Smooth muscle cell (in vitro differentiated cells): ENCODE data around the gene SELENOP. TPM values are rescaled to one million over a fixed set of nuclear protein-coding genes. Genes with fewer than 3 reads are reported as not detected.

Experiments
- DNase-seq: peaks from one replicate; lab custom pipeline; 2025; ENCODE audit not compliant: unreplicated experiment; lab: John Stamatoyannopoulos, UW
- H2AFZ ChIP-seq: fragments of 200-600 bp; sonication (generic); 2 replicates; pipeline ENCODE4 v1.6.0; 2016; ENCODE audit warnings: antibody characterized with exemption, low read depth, mild to moderate bottlenecking
- H3F3A ChIP-seq: fragments of 200-600 bp; sonication (generic); 2 replicates; pipeline ENCODE4 v1.6.0; 2017; ENCODE audit warnings: antibody characterized with exemption, low read depth
- H3K27ac ChIP-seq: fragments of 200-600 bp; sonication (generic); 2 replicates; pipeline ENCODE4 v1.5.1; 2016; ENCODE audit warnings: low read depth, mild to moderate bottlenecking
- H3K27me3 ChIP-seq: fragments of 200-600 bp; sonication (generic); 2 replicates; pipeline ENCODE4 v1.6.1; 2016; ENCODE audit warnings: low read depth, mild to moderate bottlenecking
- H3K36me3 ChIP-seq: fragments of 200-600 bp; sonication (generic); 2 replicates; pipeline ENCODE4 v1.5.1; 2016; ENCODE audit warnings: low read depth
- H3K4me1 ChIP-seq: fragments of 200-600 bp; sonication (generic); 2 replicates; pipeline ENCODE4 v1.5.1; 2016; ENCODE audit warnings: low read depth
- H3K4me2 ChIP-seq: fragments of 200-600 bp; sonication (generic); 2 replicates; pipeline ENCODE4 v1.6.0; 2016; ENCODE audit warnings: mild to moderate bottlenecking
- H3K4me3 ChIP-seq: fragments of 200-600 bp; sonication (generic); 2 replicates; pipeline ENCODE4 v1.5.1; 2016; ENCODE audit warnings: mild to moderate bottlenecking
- H3K79me2 ChIP-seq: fragments of 200-600 bp; sonication (generic); 2 replicates; pipeline ENCODE4 v1.6.0; 2016; ENCODE audit warnings: low read depth, mild to moderate bottlenecking
- H3K9ac ChIP-seq: fragments of 200-600 bp; sonication (generic); 2 replicates; pipeline ENCODE4 v1.6.0; 2016; ENCODE audit warnings: low read depth
- H3K9me3 ChIP-seq: fragments of 200-600 bp; sonication (generic); replicated peaks from 2 replicates; pipeline ENCODE4 v1.5.1; 2016; ENCODE audit warnings: low read depth
- H4K20me1 ChIP-seq: fragments of 200-600 bp; sonication (generic); 2 replicates; pipeline ENCODE4 v1.6.0; 2016; ENCODE audit warnings: low read depth
- CTCF ChIP-seq: fragments of 200-600 bp; sonication (generic); IDR thresholded peaks from 2 replicates; pipeline ENCODE4 v1.5.1; 2017; ENCODE audit warnings: borderline replicate concordance, mild to moderate bottlenecking, antibody characterized with exemption; ENCODE audit not compliant: insufficient read depth, poor library complexity, severe bottlenecking
- WGBS: methylation state at CpG from one replicate; pipeline ENCODE4 v1.1.7; 2016; ENCODE audit warnings: low lambda C conversion rate; 5-methylcytosine and 5-hydroxymethylcytosine counted together
- polyA plus RNA-seq: library from polyadenylated mRNA; unstranded; fragments of >200 nt; fragmentation: Nextera tagmentation; extraction: Ambion mirVana; gene quantifications from 2 replicates; pipeline ENCODE4 v1.2.1, GENCODE V29; 2016
- total RNA-seq: library from RNA; depleted of rRNA; stranded (reverse); fragments of >200 nt; gene quantifications from 2 replicates; pipeline ENCODE4 v1.2.3, GENCODE V29; 2014

The SELENOP gene
- total and polyA plus RNA-seq, 2 experiments from 2014 or later: 11.9 to 12.2 TPM

DNA sequence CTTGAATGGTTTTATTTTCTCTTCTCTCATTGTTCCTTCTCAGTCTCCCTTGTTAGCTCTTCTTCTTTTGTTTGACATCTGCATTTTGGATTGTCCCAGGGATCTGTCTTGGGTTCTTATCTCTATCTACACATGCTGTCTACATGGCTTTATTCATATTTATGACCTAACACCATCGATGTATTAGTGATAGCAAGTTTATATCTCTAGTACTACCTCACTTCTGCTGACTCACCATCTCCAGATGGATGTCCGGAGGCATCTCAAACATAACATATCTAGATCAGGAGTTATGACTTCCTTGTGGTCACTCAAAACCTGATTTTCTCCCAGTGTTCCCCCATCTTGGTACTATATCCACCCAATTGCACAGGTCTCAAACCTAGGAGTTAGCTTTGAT, 19.2 kb upstream of the SELENOP start:
- no peak for TF ChIP-seq CTCF
- Histone ChIP-seq H3K27me3 (no peaks in the 10 kb centered on the region), H3K27ac (no peak overlapping the region), H3K9me3 (no peaks in the 10 kb centered on the region), H3K4me2 (no peak overlapping the region), H2AFZ (no peak overlapping the region), H3K4me3 (no peak overlapping the region), H3K9ac (no peak overlapping the region), H4K20me1 (no peaks in the 10 kb centered on the region), H3F3A (peaks cover 12% of the 10 kb centered on the region), H3K36me3 (no peaks in the 10 kb centered on the region), H3K79me2 (no peaks in the 10 kb centered on the region), H3K4me1 (no peaks in the 10 kb centered on the region)
- 86% methylated on average over 2 of the region's 2 CpGs for WGBS
- DNase-seq: no peak

DNA sequence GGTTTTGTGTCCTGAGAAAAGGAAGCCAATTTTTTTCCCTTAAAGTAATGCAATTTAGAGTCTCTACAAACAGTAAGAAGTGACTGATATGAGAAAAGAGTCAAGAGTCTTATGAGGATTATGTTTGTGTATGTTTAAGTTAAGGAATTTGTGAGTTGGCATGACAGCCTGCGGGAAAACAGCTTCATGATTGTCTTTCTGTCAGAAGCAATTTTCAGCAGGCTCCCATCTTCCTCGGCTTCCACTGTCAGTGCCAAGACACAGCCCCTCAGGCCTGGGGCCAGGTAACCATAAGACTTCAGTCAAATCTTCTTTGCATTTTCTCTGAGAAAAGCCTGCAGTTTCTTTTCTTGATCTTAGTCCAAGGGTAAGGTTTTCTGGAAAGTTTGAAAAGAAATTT, 17.0 kb upstream of the SELENOP start:
- 7% methylated on average over 2 of the region's 2 CpGs for WGBS
- H3F3A ChIP-seq: peaks cover 12% of the 10 kb centered on the region
- H4K20me1 ChIP-seq: no peaks in the 10 kb centered on the region
- no peaks in the 10 kb centered on the region for H3K4me1 ChIP-seq
- H3K9ac ChIP-seq: no peak overlapping the region
- peak overlapping the region; percentile 49 for H3K4me2 ChIP-seq
- H3K9me3 ChIP-seq: no peaks in the 10 kb centered on the region
- no peak overlapping the region for H3K4me3 ChIP-seq
- no peak for DNase-seq
- peak overlapping the region; percentile 80 for H3K27ac ChIP-seq
- no peaks in the 10 kb centered on the region for H3K27me3 ChIP-seq
- no peak for TF ChIP-seq CTCF
- no peaks in the 10 kb centered on the region for H3K79me2 ChIP-seq
- no peaks in the 10 kb centered on the region for H3K36me3 ChIP-seq
- H2AFZ ChIP-seq: no peak overlapping the region

- Histone ChIP-seq H3K27me3 (no peaks in the 10 kb centered on the region), H3K9me3 (no peaks in the 10 kb centered on the region), H3K79me2 (no peaks in the 10 kb centered on the region), H3F3A (peaks cover 12% of the 10 kb centered on the region), H3K9ac (no peak overlapping the region), H4K20me1 (no peaks in the 10 kb centered on the region), H3K36me3 (no peaks in the 10 kb centered on the region), H3K4me3 (no peak overlapping the region), H3K4me2 (no peak overlapping the region), H3K27ac (no peak overlapping the region), H3K4me1 (no peaks in the 10 kb centered on the region), H2AFZ (peak overlapping the region; percentile 31)
- no peak for DNase-seq
- WGBS: 66% methylated on average over 2 of the region's 2 CpGs
- no peak for TF ChIP-seq CTCF
These were observed 15.2 kb upstream of the SELENOP start for GRCh38 chr5:42826757-42827515.
